HepG2 (cell line): ENCODE data around the gene FGFR4.

Experiments used
- CTCF ChIP-seq: sonication (generic); formaldehyde crosslinking; IDR thresholded peaks from 2 replicates; pipeline ENCODE4 v1.5.0; 2020; ENCODE audit warnings: mild to moderate bottlenecking, missing genetic modification reagents, moderate library complexity
- EP300 ChIP-seq, 3 experiments: sonication (generic) in 1 of 3; formaldehyde crosslinking in 1 of 3; IDR thresholded peaks; 2 replicates each; pipeline versions ENCODE4 v1.5.1 to v1.6.1; 2011 to 2020; ENCODE audit warnings: low read depth in 2 of 3, low read length in 2 of 3, borderline replicate concordance in 1 of 3, improper control_type of control experiment in 1 of 3, mild to moderate bottlenecking in 1 of 3, missing genetic modification reagents in 1 of 3, moderate library complexity in 1 of 3
- ERF ChIP-seq: IDR thresholded peaks from 2 replicates; pipeline ENCODE4 v1.6.1; 2018; ENCODE audit warnings: missing biosample characterization, missing genetic modification reagents
- IKZF1 ChIP-seq: fragments of 450-650 bp; IDR thresholded peaks from 2 replicates; pipeline ENCODE4 v1.7.1; 2016
- MBD4 ChIP-seq: IDR thresholded peaks from 2 replicates; pipeline ENCODE4 v1.6.1; 2012; ENCODE audit warnings: low read length, inconsistent platforms, borderline replicate concordance
- POLR2A ChIP-seq, 2 experiments: IDR thresholded peaks; 2 replicates each; pipeline ENCODE4 v1.6.1; 2011; ENCODE audit warnings: low read depth in 2 of 2, low read length in 2 of 2, mild to moderate bottlenecking in 1 of 2, moderate library complexity in 1 of 2; ENCODE audit not compliant: insufficient read depth in 1 of 2
- TBL1XR1 ChIP-seq: fragments of 150-350 bp; IDR thresholded peaks from 2 replicates; pipeline ENCODE4 v1.6.1; 2014; ENCODE audit warnings: borderline replicate concordance, low read length; ENCODE audit not compliant: partially characterized antibody
- U2AF2 ChIP-seq: fragments of 200-400 bp; formaldehyde crosslinking; IDR thresholded peaks from 2 replicates; pipeline ENCODE4 v1.6.1; 2017; ENCODE audit warnings: low read depth, mild to moderate bottlenecking, low read length
- TF ChIP-seq, protein P1 (sequence below): sonication (generic); formaldehyde crosslinking; IDR thresholded peaks from 2 replicates; pipeline ENCODE4 v1.5.1; 2020; ENCODE audit warnings: missing genetic modification reagents, mild to moderate bottlenecking, borderline replicate concordance

DNA sequence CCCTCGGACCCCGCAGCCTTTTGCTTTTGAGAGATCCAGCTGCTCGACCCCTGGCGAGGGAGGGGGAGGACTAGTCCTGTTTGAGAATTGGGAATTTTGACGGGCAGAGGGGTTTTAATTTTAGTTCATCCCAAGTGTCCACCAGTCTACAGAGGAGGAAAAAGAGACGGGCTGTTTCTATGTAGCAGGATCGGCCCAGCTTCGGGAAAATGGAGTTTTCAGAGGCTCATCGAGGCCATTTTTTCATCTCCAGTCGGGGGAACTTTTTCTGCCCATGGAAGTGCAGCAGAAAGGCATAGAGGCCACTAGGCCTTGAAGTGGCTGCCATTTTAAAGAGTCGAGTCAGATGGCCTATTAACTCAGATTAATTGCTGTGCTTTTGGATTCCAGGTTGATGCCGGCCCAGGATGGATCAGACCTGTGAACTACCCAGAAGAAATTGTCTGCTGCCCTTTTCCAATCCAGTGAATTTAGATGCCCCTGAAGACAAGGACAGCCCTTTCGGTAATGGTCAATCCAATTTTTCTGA lies 48.0 kb downstream of the FGFR4 start:
- TF ChIP-seq U2AF2 (no peak), TBL1XR1 (no peak), ERF (no peak), EP300 (IDR thresholded peaks at IDR 0.05; ENCODE audit: low read depth in 2 of 2, low read length in 2 of 2) (no peak), EP300 (CRISPR knock-in tag; IDR thresholded peaks at IDR 0.05; ENCODE audit: borderline replicate concordance) (no peak), POLR2A (IDR thresholded peaks at IDR 0.05; ENCODE audit: insufficient read depth in 1 of 2, low read depth in 2 of 2, low read length in 2 of 2) (no peak), MBD4 (no peak), IKZF1 (no peak), CTCF (no peak)
- TF ChIP-seq, protein P1, sequence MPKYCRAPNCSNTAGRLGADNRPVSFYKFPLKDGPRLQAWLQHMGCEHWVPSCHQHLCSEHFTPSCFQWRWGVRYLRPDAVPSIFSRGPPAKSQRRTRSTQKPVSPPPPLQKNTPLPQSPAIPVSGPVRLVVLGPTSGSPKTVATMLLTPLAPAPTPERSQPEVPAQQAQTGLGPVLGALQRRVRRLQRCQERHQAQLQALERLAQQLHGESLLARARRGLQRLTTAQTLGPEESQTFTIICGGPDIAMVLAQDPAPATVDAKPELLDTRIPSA, result no peak
